T-helper 1 cell treated with Interleukin-12 subunit alpha and Interleukin-12 subunit beta and Interleukin-4 antibody, amounts not matched to agents 30 ng/mL and 1 ng/mL, for 36 hours (primary cell): ENCODE results near the gene ZNRD2. TPM values are rescaled to one million over a fixed set of nuclear protein-coding genes. Genes with fewer than 3 reads are reported as not detected.
"Not testable (repeated sequence)": the region's sequence is repeated elsewhere in the genome, so short reads cannot be mapped to it uniquely, and the experiment has no call there.

Experiments used
- intact Hi-C: fragments of 100-400 bp; cut with micrococcal nuclease; formaldehyde crosslinking; loops from one replicate; pipeline ENCODE4 v1.15.1; 2024
- total RNA-seq: library from RNA; stranded (reverse); gene quantifications from 2 replicates; pipeline ENCODE4 v1.2.3, GENCODE V29; 2022

Gene ZNRD2, protein sequence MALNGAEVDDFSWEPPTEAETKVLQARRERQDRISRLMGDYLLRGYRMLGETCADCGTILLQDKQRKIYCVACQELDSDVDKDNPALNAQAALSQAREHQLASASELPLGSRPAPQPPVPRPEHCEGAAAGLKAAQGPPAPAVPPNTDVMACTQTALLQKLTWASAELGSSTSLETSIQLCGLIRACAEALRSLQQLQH
- 43.6 and 48.5 TPM in 2 replicates for total RNA-seq

DNA sequence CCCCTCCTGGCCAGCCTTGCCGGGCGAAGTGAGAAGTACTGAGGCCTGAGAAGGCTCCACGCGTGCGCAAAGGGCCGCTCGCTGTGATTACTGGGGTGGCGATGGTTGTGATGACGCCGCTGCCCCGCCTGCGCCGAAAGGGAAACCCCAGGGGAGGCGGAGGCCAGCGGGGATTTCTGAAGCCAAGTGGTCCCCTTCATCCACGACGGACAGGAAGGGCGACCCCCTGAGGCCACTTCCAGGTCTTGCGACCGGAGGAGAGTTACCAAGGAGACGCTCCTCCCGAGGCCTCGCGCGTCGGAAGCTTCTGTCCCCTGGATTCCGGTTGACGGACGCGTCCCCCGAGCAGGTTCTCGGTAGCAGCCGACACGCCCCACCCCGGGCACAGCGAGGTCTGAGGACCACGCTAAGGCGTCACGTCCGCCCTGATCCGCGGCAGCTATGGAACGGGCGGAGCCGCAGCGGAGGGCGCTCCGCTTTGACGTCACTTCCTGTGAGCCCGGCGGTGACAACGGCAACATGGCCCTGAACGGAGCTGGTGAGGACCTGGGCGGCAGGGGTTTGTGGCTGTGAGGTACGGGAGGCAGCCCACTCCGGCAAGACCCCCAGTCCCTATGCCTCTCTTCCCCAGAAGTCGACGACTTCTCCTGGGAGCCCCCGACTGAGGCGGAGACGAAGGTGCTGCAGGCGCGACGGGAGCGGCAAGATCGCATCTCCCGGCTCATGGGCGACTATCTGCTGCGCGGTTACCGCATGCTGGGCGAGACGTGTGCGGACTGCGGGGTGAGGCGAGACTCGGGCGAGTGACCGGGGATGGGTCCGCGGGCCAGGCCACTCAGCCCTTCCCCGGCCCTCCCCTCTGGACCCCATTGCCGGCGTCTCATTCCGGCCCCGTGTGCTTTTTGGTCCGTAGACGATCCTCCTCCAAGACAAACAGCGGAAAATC lies at the start of gene ZNRD2:
Gene ZNRD2 (plus strand): TSS at position 505 of the 946 bp plus-strand sequence. CDS start 15 bp downstream, at position 520.
- intact Hi-C loops, result loop anchor here (1.0 to 5.0 kb wide), 14 partner anchors 17 to 792 kb away; partner anchors contain the start of genes BANF1, CDCA5, EIF1AD and FAU

DNA sequence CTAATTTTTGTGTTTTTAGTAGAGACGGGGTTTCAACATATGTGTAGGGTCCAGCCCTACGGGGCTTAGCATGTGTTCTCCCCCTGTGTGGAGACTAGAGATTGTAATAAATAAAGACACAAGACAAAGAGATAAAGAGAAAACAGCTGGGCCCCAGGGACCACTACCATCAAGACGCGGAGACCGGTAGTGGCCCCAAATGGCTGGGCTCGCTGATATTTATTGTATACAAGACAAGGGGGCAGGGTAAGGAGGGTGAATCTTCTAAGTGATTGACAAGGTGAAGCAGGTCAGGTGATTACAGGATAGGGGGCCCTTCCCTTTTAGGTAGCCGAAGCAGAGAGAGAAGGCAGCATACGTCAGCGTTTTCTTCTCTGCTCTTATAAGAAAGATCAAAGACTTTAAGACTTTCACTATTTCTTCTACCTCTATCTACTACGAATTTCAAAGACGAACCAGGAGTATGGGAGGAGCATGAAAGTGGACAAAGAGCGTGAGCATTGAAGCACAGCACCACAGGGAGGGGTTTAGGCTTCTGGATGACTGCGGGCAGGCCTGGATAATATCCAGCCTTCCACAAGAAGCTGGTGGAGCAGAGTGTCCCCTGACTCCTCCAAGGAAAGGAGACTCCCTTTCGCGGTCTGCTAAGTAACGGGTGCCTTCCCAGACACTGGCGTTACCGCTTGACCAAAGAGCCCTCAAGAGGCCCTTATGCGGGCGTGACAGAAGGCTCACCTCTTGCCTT lies 48.3 kb upstream of the ZNRD2 start:
- intact Hi-C loops, result not testable (repeated sequence)

DNA sequence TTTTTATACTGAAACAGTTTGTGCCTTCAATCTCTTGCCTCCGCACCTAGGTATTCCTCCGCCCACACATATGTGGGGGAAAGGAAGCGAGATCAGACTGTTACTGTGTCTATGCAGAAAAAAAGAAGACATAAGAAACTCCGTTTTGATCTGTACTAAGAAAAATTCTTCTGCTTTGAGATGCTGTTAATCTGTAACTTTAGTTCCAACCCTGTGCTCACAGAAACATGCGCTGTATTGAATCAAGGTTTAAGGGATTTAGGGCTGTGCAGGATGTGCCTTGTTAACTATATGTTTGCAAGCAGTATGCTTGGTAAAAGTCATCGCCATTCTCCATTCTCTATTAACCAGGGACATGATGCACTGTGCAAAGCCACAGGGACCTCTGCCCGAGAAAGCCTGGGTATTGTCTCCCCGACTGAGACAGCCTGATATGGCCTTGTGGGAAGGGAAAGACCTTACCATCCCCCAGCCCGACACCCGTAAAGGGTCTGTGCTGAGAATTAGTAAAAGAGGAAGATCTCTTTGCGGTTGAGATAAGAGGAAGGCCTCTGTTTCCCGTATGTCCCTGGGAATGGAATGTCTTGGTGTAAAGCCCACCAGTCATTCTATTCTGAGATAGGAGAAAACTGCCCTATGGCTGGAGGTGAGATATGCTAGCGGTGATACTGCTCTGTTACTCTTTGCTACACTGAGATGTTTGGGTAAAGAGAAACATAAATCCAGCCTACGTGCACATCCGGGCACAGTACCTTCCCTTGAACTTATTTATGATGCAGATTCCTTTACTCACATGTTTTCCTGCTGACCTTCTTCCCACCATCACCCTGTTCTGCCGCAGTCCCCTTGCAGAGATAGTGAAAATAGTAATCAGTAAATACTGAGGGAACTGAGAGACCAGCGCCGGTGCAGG lies 47.3 kb upstream of the ZNRD2 start:
- intact Hi-C loops, result not testable (repeated sequence)

DNA sequence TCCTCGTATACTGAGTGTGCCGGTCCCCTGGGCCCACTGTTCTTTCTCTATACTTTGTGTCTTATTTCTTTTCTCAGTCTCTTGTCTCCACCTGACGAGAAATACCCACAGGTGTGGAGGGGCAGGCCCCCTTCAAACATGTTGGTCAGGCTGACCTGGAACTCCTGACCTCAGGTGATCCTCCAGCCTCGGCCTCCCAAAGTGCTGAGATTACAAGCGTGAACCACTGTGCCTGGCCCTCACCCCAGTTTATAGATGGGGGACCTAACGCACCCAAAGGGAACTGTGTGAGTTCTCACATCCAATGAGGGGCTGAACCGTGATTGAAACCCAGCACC lies 46.7 kb upstream of the ZNRD2 start:
- intact Hi-C loops, result not testable (repeated sequence)

DNA sequence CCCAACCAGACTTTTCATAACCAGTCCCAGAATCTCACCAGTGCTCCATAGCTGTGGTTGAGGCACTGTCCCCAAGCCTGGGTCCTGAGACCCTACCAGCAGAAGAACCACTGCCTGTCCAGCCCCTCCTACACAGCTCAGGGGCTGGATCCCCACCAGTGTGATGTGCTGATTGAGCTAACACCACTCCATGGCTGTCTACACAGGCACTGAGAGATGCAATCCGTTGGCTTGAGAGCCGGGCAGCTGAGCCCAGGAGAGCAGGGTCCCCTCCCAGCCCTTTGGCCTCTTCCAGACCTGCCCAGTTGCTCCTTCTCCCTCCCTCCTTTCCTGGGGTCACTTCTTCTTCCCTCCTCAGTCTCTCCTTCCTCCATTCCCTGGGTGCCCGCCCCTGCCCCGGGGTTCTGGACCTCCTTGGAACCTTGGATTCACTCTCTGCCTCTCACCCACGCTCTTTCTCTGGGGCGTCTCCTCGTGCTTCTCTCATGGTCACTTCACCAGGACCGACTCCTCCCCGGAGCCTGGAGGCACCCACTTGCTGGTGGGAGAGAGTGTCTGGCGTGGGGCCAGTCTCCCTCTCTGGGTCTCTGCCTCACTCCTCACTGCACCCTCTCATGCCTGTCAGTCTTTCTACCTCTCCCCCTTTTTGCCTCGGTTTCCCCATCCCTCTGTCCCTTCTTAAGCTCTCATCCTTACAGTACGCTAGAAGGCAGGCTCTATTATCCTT lies 46.1 kb upstream of the ZNRD2 start:
- intact Hi-C loops, result loop anchor here (2.0 kb wide), 1 partner anchor 49 kb away; the partner anchor contains the start of gene FAM89B

DNA sequence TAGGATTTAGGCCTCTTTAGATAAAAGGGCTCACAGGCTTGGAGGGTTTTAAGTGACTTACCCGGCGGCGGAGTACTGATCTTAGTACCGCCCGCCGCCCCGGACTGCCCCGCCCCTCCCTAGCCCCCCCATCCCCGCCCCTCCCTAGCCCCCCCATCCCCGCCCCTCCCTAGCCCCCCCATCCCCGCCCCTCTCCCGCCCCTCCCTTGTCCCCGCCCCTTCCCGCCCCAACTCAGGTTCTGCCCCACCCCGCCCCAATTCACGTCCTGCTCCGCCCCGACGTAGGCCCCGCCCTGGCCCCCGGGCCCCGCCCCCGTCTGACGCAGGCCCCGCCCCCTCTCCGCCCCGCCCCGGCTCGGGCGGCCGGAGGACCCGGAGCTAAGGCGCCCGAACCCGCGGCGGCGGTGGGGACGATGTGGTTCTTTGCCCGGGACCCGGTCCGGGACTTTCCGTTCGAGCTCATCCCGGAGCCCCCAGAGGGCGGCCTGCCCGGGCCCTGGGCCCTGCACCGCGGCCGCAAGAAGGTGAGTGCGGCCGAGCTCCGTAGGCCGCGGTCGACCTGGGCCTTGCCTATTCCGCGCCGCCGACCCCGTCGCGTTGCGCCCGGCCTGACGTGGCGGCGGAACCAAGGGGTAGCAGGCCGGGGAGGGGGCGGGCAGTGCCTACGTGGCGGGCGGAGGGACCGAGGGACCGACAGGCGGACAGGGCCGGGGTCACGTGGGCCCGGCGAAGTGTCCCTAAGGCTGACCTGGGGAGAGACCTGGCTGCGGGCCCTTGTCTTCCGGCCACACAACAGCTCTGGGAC lies 45.3 kb upstream of the ZNRD2 start, which contains the start of gene SCYL1:
Gene SCYL1 (plus strand): TSS at position 343 of the 805 bp plus-strand sequence. CDS start 71 bp downstream, at position 414.
- intact Hi-C loops, result loop anchor here (1.0 to 5.0 kb wide), 5 partner anchors 15 to 393 kb away; partner anchors contain the start of genes FAM89B, PCNX3 and SYVN1

DNA sequence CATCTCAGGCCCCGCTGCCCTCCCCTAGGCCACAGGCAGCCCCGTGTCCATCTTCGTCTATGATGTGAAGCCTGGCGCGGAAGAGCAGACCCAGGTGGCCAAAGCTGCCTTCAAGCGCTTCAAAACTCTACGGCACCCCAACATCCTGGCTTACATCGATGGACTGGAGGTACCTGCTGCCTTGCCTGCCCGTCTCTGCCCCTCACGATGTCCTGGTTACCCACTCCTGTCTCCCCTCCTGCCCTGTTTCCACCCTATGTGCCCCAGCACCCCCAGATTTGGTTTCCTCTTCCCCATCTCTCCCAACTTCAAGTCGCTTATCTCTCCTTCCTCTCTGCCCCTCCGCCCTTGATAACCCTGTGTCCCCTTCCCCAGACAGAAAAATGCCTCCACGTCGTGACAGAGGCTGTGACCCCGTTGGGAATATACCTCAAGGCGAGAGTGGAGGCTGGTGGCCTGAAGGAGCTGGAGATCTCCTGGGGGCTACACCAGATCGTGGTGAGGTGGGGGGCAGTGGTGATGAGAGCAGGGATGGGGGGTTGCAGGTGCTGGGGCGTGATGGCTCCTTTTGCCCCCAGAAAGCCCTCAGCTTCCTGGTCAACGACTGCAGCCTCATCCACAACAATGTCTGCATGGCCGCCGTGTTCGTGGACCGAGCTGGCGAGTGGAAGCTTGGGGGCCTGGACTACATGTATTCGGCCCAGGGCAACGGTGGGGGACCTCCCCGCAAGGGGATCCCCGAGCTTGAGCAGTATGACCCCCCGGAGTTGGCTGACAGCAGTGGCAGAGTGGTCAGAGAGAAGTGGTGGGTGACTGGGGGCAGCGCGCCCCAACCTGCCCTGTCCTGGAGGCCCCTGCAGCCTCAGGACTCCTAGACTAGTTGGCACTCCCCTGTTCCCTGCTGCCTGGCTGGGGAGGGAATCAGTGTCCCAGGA lies 44.5 kb upstream of the ZNRD2 start:
- intact Hi-C loops, result loop anchor here (1.0 to 5.0 kb wide), 5 partner anchors 14 to 394 kb away; partner anchors contain the start of genes FAM89B, PCNX3 and SYVN1

DNA sequence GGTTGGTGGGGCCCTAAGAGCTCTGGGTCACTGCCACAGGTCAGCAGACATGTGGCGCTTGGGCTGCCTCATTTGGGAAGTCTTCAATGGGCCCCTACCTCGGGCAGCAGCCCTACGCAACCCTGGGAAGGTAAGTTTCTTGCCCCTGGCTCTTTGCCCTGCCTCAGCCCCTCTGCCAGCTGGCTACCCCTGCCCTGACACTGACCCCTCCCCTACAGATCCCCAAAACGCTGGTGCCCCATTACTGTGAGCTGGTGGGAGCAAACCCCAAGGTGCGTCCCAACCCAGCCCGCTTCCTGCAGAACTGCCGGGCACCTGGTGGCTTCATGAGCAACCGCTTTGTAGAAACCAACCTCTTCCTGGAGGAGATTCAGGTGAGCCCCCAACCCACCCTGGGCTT lies 43.5 kb upstream of the ZNRD2 start:
- intact Hi-C loops, result loop anchor here (5.0 kb wide), 1 partner anchor 394 kb away; the partner anchor contains the start of gene SYVN1

DNA sequence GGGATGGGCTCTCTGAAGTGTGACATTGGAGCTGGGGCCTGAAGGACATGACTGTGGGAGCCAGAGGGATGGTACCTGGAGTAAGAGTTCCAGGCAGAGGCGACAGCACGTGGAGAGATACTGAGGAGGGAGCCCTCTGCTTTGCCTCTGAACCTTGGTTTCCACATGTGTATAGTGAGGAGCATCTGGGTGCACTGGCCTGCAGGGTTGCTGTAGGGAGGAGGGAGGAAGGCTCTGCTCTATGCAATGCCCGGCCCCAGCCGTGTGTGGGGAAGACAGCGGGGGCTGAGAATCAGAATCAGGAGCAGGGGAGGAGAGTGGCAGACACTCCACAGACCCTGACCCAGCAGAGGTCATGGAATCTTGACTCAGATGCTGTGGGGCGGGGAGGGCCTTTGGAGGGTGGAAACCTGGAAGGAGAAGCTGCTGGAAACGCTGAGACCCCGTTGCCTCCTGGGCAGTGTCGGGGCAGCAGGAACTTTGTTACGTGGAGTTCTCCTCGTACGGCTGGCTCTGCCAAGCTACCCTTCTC lies 41.4 kb upstream of the ZNRD2 start:
- intact Hi-C loops, result loop anchor here (5.0 kb wide), 1 partner anchor 397 kb away; the partner anchor contains the start of gene SYVN1

DNA sequence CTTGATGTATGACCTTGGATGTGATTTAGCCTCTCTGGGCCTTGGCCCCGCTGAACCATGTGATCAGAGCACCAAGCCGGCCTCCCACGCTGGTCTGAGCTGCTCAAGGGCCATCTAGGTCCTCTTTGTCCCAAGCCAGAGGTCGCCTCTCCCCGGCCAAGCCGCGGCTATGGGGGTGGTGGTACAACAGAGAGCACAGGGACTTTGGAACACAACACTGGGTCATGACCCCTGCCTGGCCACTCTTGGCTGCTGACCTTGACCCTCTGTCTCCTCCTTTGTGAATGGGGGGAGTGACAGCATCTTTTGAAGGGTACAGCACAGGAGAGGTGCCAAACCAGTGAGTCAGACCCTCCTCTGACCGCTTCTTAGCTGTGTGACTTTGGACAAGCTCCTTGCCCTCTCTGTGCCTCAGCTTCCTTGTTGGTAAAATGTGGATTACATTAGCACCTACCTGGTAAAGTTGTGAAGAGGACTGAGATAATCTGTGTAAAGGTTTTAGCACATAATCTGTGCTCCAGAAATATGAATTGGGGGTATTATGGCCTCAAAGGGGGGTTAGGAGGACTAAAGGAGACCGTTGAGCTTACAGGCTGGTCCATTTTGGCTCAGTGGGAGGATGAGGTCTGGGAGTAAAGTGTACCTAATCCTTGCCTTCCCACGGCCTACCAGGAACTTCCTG lies 40.7 kb upstream of the ZNRD2 start:
- intact Hi-C loops, result loop anchor here (5.0 kb wide), 1 partner anchor 397 kb away; the partner anchor contains the start of gene SYVN1

DNA sequence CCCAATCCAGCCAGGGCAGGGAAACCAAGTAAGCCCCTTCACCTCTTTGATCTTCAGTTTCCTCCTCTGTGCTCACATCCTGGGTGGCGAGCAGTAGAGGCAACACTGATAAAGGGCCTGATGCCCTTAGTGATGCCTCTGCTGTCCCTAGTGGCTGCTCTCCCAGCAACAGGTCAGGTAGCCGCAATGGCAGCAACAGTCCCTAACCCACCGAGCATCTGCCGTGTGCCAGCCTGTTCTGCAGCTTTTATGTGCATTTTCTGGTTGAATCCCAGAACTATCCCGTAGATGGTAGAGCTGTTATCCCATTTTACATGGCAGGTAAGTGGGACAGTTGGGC lies 40.1 kb upstream of the ZNRD2 start:
- intact Hi-C loops, result no loop called here

DNA sequence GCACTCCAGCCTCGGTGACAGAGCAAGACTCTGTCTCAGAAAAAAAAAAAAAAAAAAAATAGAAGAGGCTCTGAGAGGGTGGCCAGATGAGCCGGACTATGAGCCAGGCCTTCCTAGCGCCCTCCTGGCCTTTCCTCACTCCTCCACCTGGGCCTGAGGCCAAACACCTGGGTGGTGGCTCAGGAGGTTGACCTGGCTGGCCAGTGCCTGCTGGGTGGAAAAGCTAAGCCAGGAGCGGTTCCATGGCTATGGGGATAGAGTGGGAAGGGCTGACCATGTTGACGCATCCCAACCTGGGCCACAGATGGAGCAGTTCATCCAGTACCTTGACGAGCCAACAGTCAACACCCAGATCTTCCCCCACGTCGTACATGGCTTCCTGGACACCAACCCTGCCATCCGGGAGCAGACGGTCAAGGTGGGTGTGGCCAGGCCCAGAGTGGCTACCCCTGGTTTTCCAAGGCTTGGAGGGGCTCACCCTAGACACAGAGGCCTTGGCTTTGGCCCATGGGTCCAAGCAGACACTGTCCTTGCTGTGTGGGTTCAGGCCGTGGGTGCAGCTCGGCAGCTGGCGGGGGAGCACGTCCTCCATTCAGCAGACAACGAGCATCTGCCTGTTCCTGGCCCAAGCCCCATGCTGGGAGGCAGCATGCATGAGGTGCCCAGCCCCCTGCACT lies 37.8 kb upstream of the ZNRD2 start:
- intact Hi-C loops, result no loop called here

DNA sequence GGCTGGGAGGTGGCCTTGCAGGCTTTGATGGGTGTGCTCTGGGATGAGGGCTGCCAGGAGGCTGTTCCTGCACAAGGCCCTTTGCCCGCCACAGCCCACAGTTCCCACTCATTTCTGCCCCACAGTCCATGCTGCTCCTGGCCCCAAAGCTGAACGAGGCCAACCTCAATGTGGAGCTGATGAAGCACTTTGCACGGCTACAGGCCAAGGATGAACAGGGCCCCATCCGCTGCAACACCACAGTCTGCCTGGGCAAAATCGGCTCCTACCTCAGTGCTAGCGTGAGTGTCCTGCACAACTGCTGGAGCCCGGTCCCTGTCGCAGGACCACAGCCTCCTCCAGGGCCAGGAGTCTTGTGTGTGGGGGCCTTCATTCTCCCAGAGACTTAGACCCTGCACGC lies 35.2 kb upstream of the ZNRD2 start:
- intact Hi-C loops, result no loop called here

DNA sequence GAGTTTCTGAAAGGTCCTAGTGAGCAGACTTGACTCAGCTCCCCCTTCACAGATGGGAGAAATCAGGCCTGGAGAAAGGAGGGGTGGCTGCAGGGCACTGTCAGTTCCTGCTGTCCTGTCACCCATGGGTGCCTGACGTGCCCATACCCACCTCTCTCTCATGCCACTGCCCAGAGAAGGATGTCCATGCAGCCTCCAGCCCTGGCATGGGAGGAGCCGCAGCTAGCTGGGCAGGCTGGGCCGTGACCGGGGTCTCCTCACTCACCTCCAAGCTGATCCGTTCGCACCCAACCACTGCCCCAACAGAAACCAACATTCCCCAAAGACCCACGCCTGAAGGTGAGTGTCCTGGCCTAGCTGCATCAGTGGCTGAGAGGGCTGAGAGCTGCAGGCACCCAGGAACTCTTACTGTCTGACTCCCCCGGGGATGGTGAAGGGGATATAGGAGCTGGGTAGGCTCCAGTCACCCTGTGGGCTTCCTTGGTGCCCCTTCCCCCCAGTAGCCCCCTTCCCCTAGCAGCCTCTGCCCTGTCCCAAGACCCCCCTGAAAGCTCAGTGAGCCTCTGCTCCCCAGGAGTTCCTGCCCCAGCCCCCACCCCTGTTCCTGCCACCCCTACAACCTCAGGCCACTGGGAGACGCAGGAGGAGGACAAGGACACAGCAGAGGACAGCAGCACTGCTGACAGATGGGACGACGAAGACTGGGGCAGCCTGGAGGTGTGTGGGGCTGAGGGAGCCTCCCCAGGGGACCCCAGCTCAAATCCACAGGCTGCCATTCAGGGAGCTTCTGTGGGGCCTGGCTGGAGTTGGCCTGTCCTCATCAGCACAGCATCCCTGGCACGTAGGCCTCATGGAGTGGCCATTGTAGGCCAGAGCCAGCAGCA lies 33.6 kb upstream of the ZNRD2 start:
- intact Hi-C loops, result no loop called here

DNA sequence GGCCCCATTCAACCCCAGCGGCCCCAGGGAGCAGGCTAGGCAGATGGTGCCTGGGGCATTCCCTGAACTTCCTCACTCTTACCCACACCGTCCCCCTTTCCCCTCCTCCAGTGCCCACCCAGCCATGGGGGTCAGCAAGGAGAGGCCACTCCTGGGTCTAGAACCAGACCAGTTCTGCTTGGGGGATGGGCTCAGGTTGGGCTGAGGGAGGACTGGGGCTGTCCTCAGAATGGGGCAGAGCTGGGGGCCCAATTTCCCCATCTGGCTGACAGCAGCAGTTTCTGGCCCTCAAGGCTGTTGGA lies 33.0 kb upstream of the ZNRD2 start:
- intact Hi-C loops, result no loop called here
